ENCODE data around the gene MGAT4B.
A peak's percentile ranks its signal among the peaks of the same experiment; 100 is the strongest.

Gene MGAT4B

DNA sequence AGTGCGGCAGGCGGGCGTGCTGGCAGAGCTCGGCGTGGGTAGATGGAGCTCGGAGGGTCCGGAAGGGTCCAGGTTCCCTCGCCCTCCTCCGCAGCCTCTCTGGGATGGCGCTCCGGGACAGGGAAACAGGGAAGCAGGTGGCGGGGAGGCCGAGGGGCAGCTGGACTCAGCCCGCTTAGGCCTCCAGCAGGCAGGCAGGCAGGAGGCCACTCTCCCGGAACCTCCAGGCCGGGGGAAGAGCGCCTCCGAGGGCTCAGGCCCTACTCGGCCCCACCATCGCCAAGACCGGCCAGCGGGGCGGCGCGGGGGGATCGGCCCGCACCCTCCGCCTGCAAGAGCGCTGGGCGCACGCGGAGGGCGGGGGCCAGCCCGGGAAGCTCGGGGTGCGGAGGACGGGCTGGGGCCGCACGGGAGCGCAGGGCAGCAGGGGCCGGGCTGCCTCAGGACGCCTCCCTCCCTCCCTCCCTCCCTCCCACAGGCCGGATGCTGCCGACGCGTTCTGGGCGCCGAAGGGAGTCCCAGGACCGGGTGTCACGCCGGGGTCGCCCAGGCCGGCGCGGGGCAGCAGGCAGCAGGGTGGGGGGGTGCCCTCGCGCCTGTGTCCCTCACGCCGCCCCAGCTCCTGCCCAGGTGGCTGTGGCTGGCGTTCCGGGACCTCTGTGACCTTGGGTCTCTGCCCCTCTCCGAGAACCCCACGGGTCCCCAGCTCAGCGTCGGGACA lies 977 bp downstream of the MGAT4B start (continued):
- TF ChIP-seq, protein P1, sequence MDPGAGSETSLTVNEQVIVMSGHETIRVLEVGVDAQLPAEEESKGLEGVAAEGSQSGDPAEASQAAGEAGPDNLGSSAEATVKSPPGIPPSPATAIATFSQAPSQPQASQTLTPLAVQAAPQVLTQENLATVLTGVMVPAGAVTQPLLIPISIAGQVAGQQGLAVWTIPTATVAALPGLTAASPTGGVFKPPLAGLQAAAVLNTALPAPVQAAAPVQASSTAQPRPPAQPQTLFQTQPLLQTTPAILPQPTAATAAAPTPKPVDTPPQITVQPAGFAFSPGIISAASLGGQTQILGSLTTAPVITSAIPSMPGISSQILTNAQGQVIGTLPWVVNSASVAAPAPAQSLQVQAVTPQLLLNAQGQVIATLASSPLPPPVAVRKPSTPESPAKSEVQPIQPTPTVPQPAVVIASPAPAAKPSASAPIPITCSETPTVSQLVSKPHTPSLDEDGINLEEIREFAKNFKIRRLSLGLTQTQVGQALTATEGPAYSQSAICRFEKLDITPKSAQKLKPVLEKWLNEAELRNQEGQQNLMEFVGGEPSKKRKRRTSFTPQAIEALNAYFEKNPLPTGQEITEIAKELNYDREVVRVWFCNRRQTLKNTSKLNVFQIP (CRISPR knock-in tag; IDR thresholded peaks at IDR 0.05; ENCODE audit: borderline replicate concordance, low read depth), result no peak
- TF ChIP-seq ARNTL (CRISPR knock-in tag; IDR thresholded peaks at IDR 0.05; ENCODE audit: borderline replicate concordance, low read depth), result no peak
- TF ChIP-seq, protein P2, sequence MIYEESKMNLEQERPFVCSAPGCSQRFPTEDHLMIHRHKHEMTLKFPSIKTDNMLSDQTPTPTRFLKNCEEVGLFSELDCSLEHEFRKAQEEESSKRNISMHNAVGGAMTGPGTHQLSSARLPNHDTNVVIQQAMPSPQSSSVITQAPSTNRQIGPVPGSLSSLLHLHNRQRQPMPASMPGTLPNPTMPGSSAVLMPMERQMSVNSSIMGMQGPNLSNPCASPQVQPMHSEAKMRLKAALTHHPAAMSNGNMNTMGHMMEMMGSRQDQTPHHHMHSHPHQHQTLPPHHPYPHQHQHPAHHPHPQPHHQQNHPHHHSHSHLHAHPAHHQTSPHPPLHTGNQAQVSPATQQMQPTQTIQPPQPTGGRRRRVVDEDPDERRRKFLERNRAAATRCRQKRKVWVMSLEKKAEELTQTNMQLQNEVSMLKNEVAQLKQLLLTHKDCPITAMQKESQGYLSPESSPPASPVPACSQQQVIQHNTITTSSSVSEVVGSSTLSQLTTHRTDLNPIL (CRISPR knock-in tag; IDR thresholded peaks at IDR 0.05; ENCODE audit: low read depth), result no peak
- TF ChIP-seq, protein P3, sequence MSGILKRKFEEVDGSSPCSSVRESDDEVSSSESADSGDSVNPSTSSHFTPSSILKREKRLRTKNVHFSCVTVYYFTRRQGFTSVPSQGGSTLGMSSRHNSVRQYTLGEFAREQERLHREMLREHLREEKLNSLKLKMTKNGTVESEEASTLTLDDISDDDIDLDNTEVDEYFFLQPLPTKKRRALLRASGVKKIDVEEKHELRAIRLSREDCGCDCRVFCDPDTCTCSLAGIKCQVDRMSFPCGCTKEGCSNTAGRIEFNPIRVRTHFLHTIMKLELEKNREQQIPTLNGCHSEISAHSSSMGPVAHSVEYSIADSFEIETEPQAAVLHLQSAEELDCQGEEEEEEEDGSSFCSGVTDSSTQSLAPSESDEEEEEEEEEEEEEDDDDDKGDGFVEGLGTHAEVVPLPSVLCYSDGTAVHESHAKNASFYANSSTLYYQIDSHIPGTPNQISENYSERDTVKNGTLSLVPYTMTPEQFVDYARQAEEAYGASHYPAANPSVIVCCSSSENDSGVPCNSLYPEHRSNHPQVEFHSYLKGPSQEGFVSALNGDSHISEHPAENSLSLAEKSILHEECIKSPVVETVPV (CRISPR knock-in tag; IDR thresholded peaks at IDR 0.05), result no peak

DNA sequence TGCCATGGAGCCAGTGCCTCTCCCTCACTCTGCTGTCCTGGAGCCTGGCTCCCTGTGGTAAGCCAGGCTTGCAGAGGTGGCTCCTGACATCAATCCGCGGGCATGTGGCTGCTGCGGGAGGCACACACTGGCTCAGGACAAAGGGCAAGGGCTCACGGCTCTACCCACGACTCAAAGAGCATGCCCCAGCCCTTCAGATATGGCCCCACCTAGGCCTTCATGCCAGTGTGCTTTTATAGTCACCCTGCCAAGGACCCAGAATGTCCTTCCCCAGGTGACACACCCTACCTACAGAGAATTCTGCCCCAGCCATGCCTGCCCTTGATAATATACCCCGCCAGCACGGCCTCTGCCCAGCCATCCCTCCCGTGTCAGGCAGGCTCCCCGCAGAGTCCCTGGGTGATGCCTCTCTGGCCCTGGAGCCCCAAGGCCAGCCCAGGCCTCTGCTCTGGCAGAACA lies 1.6 kb downstream of the MGAT4B start:
- no peak for TF ChIP-seq BACH2 (CRISPR knock-in tag; IDR thresholded peaks at IDR 0.05; ENCODE audit: borderline replicate concordance)
- no peak for TF ChIP-seq CSDC2 (CRISPR knock-in tag; IDR thresholded peaks at IDR 0.05)
- TF ChIP-seq, protein P3 (CRISPR knock-in tag; IDR thresholded peaks at IDR 0.05), result no peak
- peak; percentile 9 for ATAC-seq

DNA sequence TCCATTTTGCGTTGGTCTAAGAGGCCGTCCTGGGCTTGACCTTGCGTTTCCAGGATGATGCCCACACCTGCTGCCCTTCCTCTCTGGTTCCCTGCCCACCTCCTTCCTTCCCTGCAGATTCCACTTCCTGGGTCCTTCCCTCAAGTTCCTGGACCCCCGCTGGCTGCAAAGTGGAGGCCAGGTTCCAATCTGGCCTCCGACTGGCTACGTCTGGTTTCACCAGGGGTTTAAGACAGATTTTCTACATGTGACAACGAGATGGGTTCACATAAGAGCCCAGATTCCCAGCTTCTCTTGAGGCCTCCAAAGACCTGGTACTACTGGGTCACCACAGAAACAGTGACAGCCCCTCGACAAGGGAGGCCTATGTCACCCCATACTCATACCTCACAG lies 2.1 kb downstream of the MGAT4B start:
- TF ChIP-seq SNAI2 (CRISPR knock-in tag; IDR thresholded peaks at IDR 0.05) (no peak), ZFP30 (CRISPR knock-in tag; IDR thresholded peaks at IDR 0.05) (no peak), ZFP3 (CRISPR knock-in tag; IDR thresholded peaks at IDR 0.05) (no peak), CSDC2 (CRISPR knock-in tag; IDR thresholded peaks at IDR 0.05) (no peak), TOX (CRISPR knock-in tag; IDR thresholded peaks at IDR 0.05; ENCODE audit: borderline replicate concordance) (no peak), BACH2 (CRISPR knock-in tag; IDR thresholded peaks at IDR 0.05; ENCODE audit: borderline replicate concordance) (no peak), ARNTL (CRISPR knock-in tag; IDR thresholded peaks at IDR 0.05; ENCODE audit: borderline replicate concordance, low read depth) (no peak), ISL1 (CRISPR knock-in tag; IDR thresholded peaks at IDR 0.05) (no peak), ZNF8 (CRISPR knock-in tag; IDR thresholded peaks at IDR 0.05) (no peak), RARB (CRISPR knock-in tag; IDR thresholded peaks at IDR 0.05) (no peak), ZC3H10 (CRISPR knock-in tag; IDR thresholded peaks at IDR 0.05) (no peak), OSR1 (CRISPR knock-in tag; IDR thresholded peaks at IDR 0.05) (no peak), ZNF70 (CRISPR knock-in tag; IDR thresholded peaks at IDR 0.05) (no peak), TCF4 (CRISPR knock-in tag; IDR thresholded peaks at IDR 0.05; ENCODE audit: borderline replicate concordance) (no peak), PPARA (CRISPR knock-in tag; IDR thresholded peaks at IDR 0.05; ENCODE audit: borderline replicate concordance) (no peak)
- TF ChIP-seq, protein P2 (CRISPR knock-in tag; IDR thresholded peaks at IDR 0.05; ENCODE audit: low read depth), result no peak
- TF ChIP-seq, protein P4, sequence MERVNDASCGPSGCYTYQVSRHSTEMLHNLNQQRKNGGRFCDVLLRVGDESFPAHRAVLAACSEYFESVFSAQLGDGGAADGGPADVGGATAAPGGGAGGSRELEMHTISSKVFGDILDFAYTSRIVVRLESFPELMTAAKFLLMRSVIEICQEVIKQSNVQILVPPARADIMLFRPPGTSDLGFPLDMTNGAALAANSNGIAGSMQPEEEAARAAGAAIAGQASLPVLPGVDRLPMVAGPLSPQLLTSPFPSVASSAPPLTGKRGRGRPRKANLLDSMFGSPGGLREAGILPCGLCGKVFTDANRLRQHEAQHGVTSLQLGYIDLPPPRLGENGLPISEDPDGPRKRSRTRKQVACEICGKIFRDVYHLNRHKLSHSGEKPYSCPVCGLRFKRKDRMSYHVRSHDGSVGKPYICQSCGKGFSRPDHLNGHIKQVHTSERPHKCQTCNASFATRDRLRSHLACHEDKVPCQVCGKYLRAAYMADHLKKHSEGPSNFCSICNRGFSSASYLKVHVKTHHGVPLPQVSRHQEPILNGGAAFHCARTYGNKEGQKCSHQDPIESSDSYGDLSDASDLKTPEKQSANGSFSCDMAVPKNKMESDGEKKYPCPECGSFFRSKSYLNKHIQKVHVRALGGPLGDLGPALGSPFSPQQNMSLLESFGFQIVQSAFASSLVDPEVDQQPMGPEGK (CRISPR knock-in tag; IDR thresholded peaks at IDR 0.05; ENCODE audit: borderline replicate concordance), result no peak
- TF ChIP-seq, protein P5, sequence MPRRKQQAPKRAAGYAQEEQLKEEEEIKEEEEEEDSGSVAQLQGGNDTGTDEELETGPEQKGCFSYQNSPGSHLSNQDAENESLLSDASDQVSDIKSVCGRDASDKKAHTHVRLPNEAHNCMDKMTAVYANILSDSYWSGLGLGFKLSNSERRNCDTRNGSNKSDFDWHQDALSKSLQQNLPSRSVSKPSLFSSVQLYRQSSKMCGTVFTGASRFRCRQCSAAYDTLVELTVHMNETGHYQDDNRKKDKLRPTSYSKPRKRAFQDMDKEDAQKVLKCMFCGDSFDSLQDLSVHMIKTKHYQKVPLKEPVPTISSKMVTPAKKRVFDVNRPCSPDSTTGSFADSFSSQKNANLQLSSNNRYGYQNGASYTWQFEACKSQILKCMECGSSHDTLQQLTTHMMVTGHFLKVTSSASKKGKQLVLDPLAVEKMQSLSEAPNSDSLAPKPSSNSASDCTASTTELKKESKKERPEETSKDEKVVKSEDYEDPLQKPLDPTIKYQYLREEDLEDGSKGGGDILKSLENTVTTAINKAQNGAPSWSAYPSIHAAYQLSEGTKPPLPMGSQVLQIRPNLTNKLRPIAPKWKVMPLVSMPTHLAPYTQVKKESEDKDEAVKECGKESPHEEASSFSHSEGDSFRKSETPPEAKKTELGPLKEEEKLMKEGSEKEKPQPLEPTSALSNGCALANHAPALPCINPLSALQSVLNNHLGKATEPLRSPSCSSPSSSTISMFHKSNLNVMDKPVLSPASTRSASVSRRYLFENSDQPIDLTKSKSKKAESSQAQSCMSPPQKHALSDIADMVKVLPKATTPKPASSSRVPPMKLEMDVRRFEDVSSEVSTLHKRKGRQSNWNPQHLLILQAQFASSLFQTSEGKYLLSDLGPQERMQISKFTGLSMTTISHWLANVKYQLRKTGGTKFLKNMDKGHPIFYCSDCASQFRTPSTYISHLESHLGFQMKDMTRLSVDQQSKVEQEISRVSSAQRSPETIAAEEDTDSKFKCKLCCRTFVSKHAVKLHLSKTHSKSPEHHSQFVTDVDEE (CRISPR knock-in tag; IDR thresholded peaks at IDR 0.05), result no peak
- TF ChIP-seq, protein P3 (CRISPR knock-in tag; IDR thresholded peaks at IDR 0.05), result no peak
- TF ChIP-seq, protein P1 (CRISPR knock-in tag; IDR thresholded peaks at IDR 0.05; ENCODE audit: borderline replicate concordance, low read depth), result no peak
- ATAC-seq, result no peak

Data from SK-N-SH treated with all-trans-retinoic acid at 6 μM for 48 hours (cell line).